CD8-positive, alpha-beta memory T cell (primary cell): Measurements from ENCODE around the gene B3GALT6. TPM values are rescaled to one million over a fixed set of nuclear protein-coding genes. Genes with fewer than 3 reads are reported as not detected.

Source experiments
- CTCF ChIA-PET: fragments of 350-600 bp; sonication (Branson Sonifier 250); formaldehyde crosslinking; loops from one replicate; lab custom pipeline; 2021; ENCODE audit warnings: antibody characterized with exemption; lab: Charles Lee
- POLR2A ChIA-PET: fragments of 350-600 bp; sonication (Branson Sonifier 250); formaldehyde crosslinking; loops from one replicate; lab custom pipeline; 2021; ENCODE audit warnings: antibody characterized with exemption; lab: Charles Lee
- DNase-seq, 5 donors: peaks; one replicate each; pipeline versions ENCODE4 v3.0.0 to v3.0.0-alpha.2; 2020 to 2022; ENCODE audit warnings: mixed read lengths in 1 of 5
- H3K27ac ChIP-seq: one replicate; pipeline ENCODE4 v1.7.0; 2013; ENCODE audit warnings: low read depth, mild to moderate bottlenecking, low read length, moderate library complexity
- H3K27me3 ChIP-seq: 2 replicates; pipeline ENCODE4 v1.7.0; 2013; ENCODE audit warnings: low read length, mild to moderate bottlenecking; ENCODE audit not compliant: insufficient read depth, poor library complexity, severe bottlenecking
- H3K36me3 ChIP-seq: 2 replicates; pipeline ENCODE4 v1.7.0; 2013; ENCODE audit warnings: mild to moderate bottlenecking, low read length, moderate library complexity; ENCODE audit not compliant: insufficient read depth
- H3K4me1 ChIP-seq: 2 replicates; pipeline ENCODE4 v1.7.0; 2013; ENCODE audit warnings: mild to moderate bottlenecking, low read length, moderate library complexity; ENCODE audit not compliant: insufficient read depth
- H3K4me3 ChIP-seq: 2 replicates; pipeline ENCODE4 v1.7.0; 2013; ENCODE audit warnings: mild to moderate bottlenecking, low read length
- H3K9me3 ChIP-seq: 2 replicates; pipeline ENCODE4 v1.7.0; 2013; ENCODE audit warnings: mild to moderate bottlenecking, low read length
- H3K27ac Mint-ChIP-seq, 8 donors: one replicate each; pipeline ENCODE4 v1.8.0; 2020 to 2021; ENCODE audit warnings: mixed read lengths in 8 of 8, mild to moderate bottlenecking in 6 of 8, inconsistent platforms in 3 of 8, moderate library complexity in 3 of 8
- H3K27me3 Mint-ChIP-seq, 2 donors: one replicate each; pipeline ENCODE4 v1.8.0; 2020 to 2021; ENCODE audit warnings: mixed read lengths in 2 of 2, mild to moderate bottlenecking in 1 of 2, moderate library complexity in 1 of 2
- H3K36me3 Mint-ChIP-seq, 3 donors: one replicate each; pipeline ENCODE4 v1.8.0; 2020 to 2021; ENCODE audit warnings: mixed read lengths in 3 of 3, inconsistent platforms in 1 of 3, mild to moderate bottlenecking in 1 of 3
- H3K4me1 Mint-ChIP-seq, 3 donors: one replicate each; pipeline ENCODE4 v1.8.0; 2020 to 2021; ENCODE audit warnings: mixed read lengths in 3 of 3, inconsistent platforms in 1 of 3, mild to moderate bottlenecking in 1 of 3
- H3K4me3 Mint-ChIP-seq, 7 donors: one replicate each; pipeline ENCODE4 v1.8.0; 2020 to 2021; ENCODE audit warnings: mixed read lengths in 7 of 7, mild to moderate bottlenecking in 6 of 7, moderate library complexity in 4 of 7, inconsistent platforms in 2 of 7
- H3K9me3 Mint-ChIP-seq, 5 donors: one replicate each; pipeline ENCODE4 v1.8.0; 2020 to 2022; ENCODE audit warnings: mixed read lengths in 5 of 5, mild to moderate bottlenecking in 3 of 5, moderate library complexity in 2 of 5, inconsistent platforms in 1 of 5
- polyA plus RNA-seq: library from polyadenylated mRNA; unstranded; fragments of 300-500 nt; fragmentation: Illumina TruSeq; gene quantifications from one replicate; pipeline ENCODE4 v1.2.3, GENCODE V29; 2021
- total RNA-seq, 2 experiments: library from RNA; stranded (reverse); gene quantifications; one replicate each; pipeline ENCODE4 v1.2.3, GENCODE V29; 2021

Gene B3GALT6
- total and polyA plus RNA-seq, 3 experiments from 2014 or later = 16.4 to 24.1 (median 23.7) TPM

GRCh38 chr1:1228187-1228586 lies 3.9 kb upstream of the B3GALT6 start:
- peaks cover 0 to 64% (median 8%) of the 10 kb centered on the region in 3 donors for H3K36me3 Mint-ChIP-seq
- Histone ChIP-seq H3K4me3 (no peak overlapping the region), H3K4me1 (peaks cover 25% of the 10 kb centered on the region), H3K36me3 (peaks cover 15% of the 10 kb centered on the region), H3K9me3 (no peaks in the 10 kb centered on the region), H3K27ac (no peak overlapping the region), H3K27me3 (no peaks in the 10 kb centered on the region)
- DNase-seq = no peak
- H3K4me3 Mint-ChIP-seq = no peak overlapping the region
- ChIA-PET POLR2A (no interaction called here), CTCF (no interaction called here)
- H3K4me1 Mint-ChIP-seq = peaks cover 18 to 34% (median 20%) of the 10 kb centered on the region in 3 donors
- no peaks in the 10 kb centered on the region for H3K9me3 Mint-ChIP-seq
- H3K27ac Mint-ChIP-seq = no peak overlapping the region
- H3K27me3 Mint-ChIP-seq = no peaks in the 10 kb centered on the region

- peak overlapping the region in 1 of 8 donors; percentile 21 for H3K27ac Mint-ChIP-seq
- Histone ChIP-seq H3K27me3 (no peaks in the 10 kb centered on the region), H3K9me3 (no peaks in the 10 kb centered on the region), H3K36me3 (peaks cover 13% of the 10 kb centered on the region), H3K4me3 (no peak overlapping the region), H3K4me1 (peaks cover 28% of the 10 kb centered on the region), H3K27ac (no peak overlapping the region)
- H3K36me3 Mint-ChIP-seq = peaks cover 0 to 61% (median 8%) of the 10 kb centered on the region in 3 donors
- H3K4me1 Mint-ChIP-seq = peaks cover 22 to 39% (median 25%) of the 10 kb centered on the region in 3 donors
- no peak for DNase-seq
- H3K9me3 Mint-ChIP-seq = no peaks in the 10 kb centered on the region
- ChIA-PET POLR2A (no interaction called here), CTCF (interaction anchor here (0.9 kb wide), 1 partner anchor 16 kb away, joined by 3 read pairs; no protein-coding TSS in a partner anchor)
- H3K4me3 Mint-ChIP-seq = peak overlapping the region in 1 of 7 donors; percentile 31
- H3K27me3 Mint-ChIP-seq = no peaks in the 10 kb centered on the region
Observed at GRCh38 chr1:1228596-1229321, 3.3 kb upstream of the B3GALT6 start.

- Mint-ChIP-seq H3K27me3 (no peaks in the 10 kb centered on the region), H3K4me3 (peak overlapping the region in 6 of 7 donors; percentile 60 to 96 (median 84)), H3K36me3 (peaks cover 0 to 62% (median 6%) of the 10 kb centered on the region in 3 donors), H3K4me1 (peaks cover 30 to 49% (median 35%) of the 10 kb centered on the region in 3 donors), H3K9me3 (no peaks in the 10 kb centered on the region), H3K27ac (peak overlapping the region in 4 of 8 donors; percentile 23 to 87 (median 71))
- Histone ChIP-seq H3K27ac (no peak overlapping the region), H3K27me3 (no peaks in the 10 kb centered on the region), H3K36me3 (peaks cover 8% of the 10 kb centered on the region), H3K4me1 (peaks cover 28% of the 10 kb centered on the region), H3K9me3 (no peaks in the 10 kb centered on the region), H3K4me3 (no peak overlapping the region)
- POLR2A ChIA-PET = no interaction called here
- DNase-seq = no peak
- CTCF ChIA-PET = interaction anchor here (0.9 kb wide), 1 partner anchor 17 kb away, joined by 3 read pairs; no protein-coding TSS in a partner anchor
Observed at GRCh38 chr1:1229770-1230169, 2.3 kb upstream of the B3GALT6 start.

GRCh38 chr1:1230656-1231399 lies 1.2 kb upstream of the B3GALT6 start:
- peak overlapping the region; percentile 90 for H3K27ac ChIP-seq
- Mint-ChIP-seq H3K4me3 (peak overlapping the region; percentile 91 to 99 (median 94)), H3K27me3 (no peaks in the 10 kb centered on the region), H3K27ac (peak overlapping the region; percentile 86 to 98 (median 94)), H3K4me1 (peaks cover 27 to 48% (median 30%) of the 10 kb centered on the region in 3 donors), H3K9me3 (no peaks in the 10 kb centered on the region), H3K36me3 (peaks cover 0 to 53% (median 2%) of the 10 kb centered on the region in 3 donors)
- peaks cover 5% of the 10 kb centered on the region for H3K36me3 ChIP-seq
- no peaks in the 10 kb centered on the region for H3K9me3 ChIP-seq
- CTCF ChIA-PET = interaction anchor here (0.7 to 0.8 kb wide), 3 partner anchors 108 to 210 kb away, joined by 3 to 4 read pairs (median 3); no protein-coding TSS in a partner anchor
- no peak for DNase-seq
- H3K27me3 ChIP-seq = no peaks in the 10 kb centered on the region
- H3K4me3 ChIP-seq = peak overlapping the region; percentile 100
- POLR2A ChIA-PET = interaction anchor here (0.7 kb wide), 1 partner anchor 323 kb away, joined by 4 read pairs; no protein-coding TSS in a partner anchor
- H3K4me1 ChIP-seq = peaks cover 28% of the 10 kb centered on the region

- H3K36me3 Mint-ChIP-seq = peaks cover 0 to 45% (median 2%) of the 10 kb centered on the region in 3 donors
- Histone ChIP-seq H3K27me3 (no peaks in the 10 kb centered on the region), H3K9me3 (no peaks in the 10 kb centered on the region), H3K4me1 (peaks cover 28% of the 10 kb centered on the region), H3K4me3 (peak within 1 kb of the TSS; percentile 100), H3K27ac (peak within 1 kb of the TSS; percentile 90), H3K36me3 (peaks cover 5% of the 10 kb centered on the region)
- peak within 1 kb of the TSS; percentile 86 to 98 (median 94) for H3K27ac Mint-ChIP-seq
- H3K9me3 Mint-ChIP-seq = no peaks in the 10 kb centered on the region
- POLR2A ChIA-PET = no interaction called here
- CTCF ChIA-PET = interaction anchor here (0.7 to 0.8 kb wide), 3 partner anchors 109 to 210 kb away, joined by 3 to 4 read pairs (median 3); no protein-coding TSS in a partner anchor
- H3K4me1 Mint-ChIP-seq = peaks cover 27 to 46% (median 30%) of the 10 kb centered on the region in 3 donors
- H3K4me3 Mint-ChIP-seq = peak within 1 kb of the TSS; percentile 91 to 99 (median 94)
- H3K27me3 Mint-ChIP-seq = no peaks in the 10 kb centered on the region
- peak; percentile 96 to 98 (median 96) for DNase-seq
Observed at GRCh38 chr1:1231400-1232207, 433 bp upstream of the B3GALT6 start, which contains the start of gene SDF4. Gene SDF4 (minus strand): TSS chr1:1232001. CDS start chr1:1228772, 3,229 bp downstream.

- Histone ChIP-seq H3K4me3 (no peak overlapping the region), H3K27ac (no peak overlapping the region), H3K9me3 (no peaks in the 10 kb centered on the region), H3K4me1 (peaks cover 28% of the 10 kb centered on the region), H3K36me3 (peaks cover 5% of the 10 kb centered on the region), H3K27me3 (no peaks in the 10 kb centered on the region)
- DNase-seq = peak in 1 of 5 donors; percentile 25
- Mint-ChIP-seq H3K9me3 (no peaks in the 10 kb centered on the region), H3K4me1 (peaks cover 27 to 46% (median 30%) of the 10 kb centered on the region in 3 donors), H3K36me3 (peaks cover 0 to 35% (median 2%) of the 10 kb centered on the region in 3 donors), H3K27ac (peak overlapping the region in 7 of 8 donors; percentile 71 to 86 (median 82)), H3K27me3 (no peaks in the 10 kb centered on the region), H3K4me3 (peak overlapping the region; percentile 74 to 86 (median 75))
- CTCF ChIA-PET = no interaction called here
- POLR2A ChIA-PET = no interaction called here
Observed at GRCh38 chr1:1232796-1233566, 944 bp downstream of the B3GALT6 start.

GRCh38 chr1:1233567-1233892 lies 1.5 kb downstream of the B3GALT6 start:
- H3K27me3 ChIP-seq = no peaks in the 10 kb centered on the region
- peaks cover 28% of the 10 kb centered on the region for H3K4me1 ChIP-seq
- Mint-ChIP-seq H3K36me3 (peaks cover 0 to 32% (median 2%) of the 10 kb centered on the region in 3 donors), H3K9me3 (no peaks in the 10 kb centered on the region), H3K27ac (peak overlapping the region in 6 of 8 donors; percentile 71 to 86 (median 80)), H3K4me1 (peaks cover 27 to 44% (median 30%) of the 10 kb centered on the region in 3 donors), H3K27me3 (no peaks in the 10 kb centered on the region), H3K4me3 (peak overlapping the region; percentile 74 to 86 (median 75))
- no peak for DNase-seq
- no peak overlapping the region for H3K4me3 ChIP-seq
- CTCF ChIA-PET = no interaction called here
- no peaks in the 10 kb centered on the region for H3K9me3 ChIP-seq
- no peak overlapping the region for H3K27ac ChIP-seq
- POLR2A ChIA-PET = no interaction called here
- H3K36me3 ChIP-seq = peaks cover 5% of the 10 kb centered on the region
